HG02642 (cell line): ENCODE measurements around the gene IL31RA.

ENCODE experiments used
- ATAC-seq: cut with Tn5 transposase; IDR thresholded peaks from one replicate; pipeline ENCODE4 v1.9.1; 2021; ENCODE audit warnings: mild to moderate bottlenecking; ENCODE audit not compliant: unreplicated experiment, poor library complexity

The IL31RA gene

GRCh38 chr5:55899344-55899743 lies 48.2 kb downstream of the IL31RA start:
- no peak for ATAC-seq

GRCh38 chr5:55900068-55900467 lies 48.9 kb downstream of the IL31RA start:
- ATAC-seq, result peak; percentile 38

GRCh38 chr5:55900776-55901175 lies 49.6 kb downstream of the IL31RA start:
- ATAC-seq, result no peak

- ATAC-seq, result no peak
Observed at GRCh38 chr5:55902696-55903095, 51.5 kb downstream of the IL31RA start.

- peak; percentile 87 for ATAC-seq
Observed at GRCh38 chr5:55903121-55903701, 52.1 kb downstream of the IL31RA start.

GRCh38 chr5:55904152-55904551 lies 53.0 kb downstream of the IL31RA start:
- no peak for ATAC-seq

- ATAC-seq, result no peak
Observed at GRCh38 chr5:55905251-55905650, 54.1 kb downstream of the IL31RA start.

- ATAC-seq, result no peak
Observed at GRCh38 chr5:55907927-55908326, 56.8 kb downstream of the IL31RA start.

GRCh38 chr5:55908804-55909203 lies 57.6 kb downstream of the IL31RA start:
- no peak for ATAC-seq

GRCh38 chr5:55911784-55912653 lies 60.9 kb downstream of the IL31RA start:
- ATAC-seq, result no peak

- ATAC-seq, result peak; percentile 93
Observed at GRCh38 chr5:55913466-55914413, 62.6 kb downstream of the IL31RA start.

- ATAC-seq, result no peak
Observed at GRCh38 chr5:55914971-55915370, 63.8 kb downstream of the IL31RA start.

- no peak for ATAC-seq
Observed at GRCh38 chr5:55915783-55916182, 64.6 kb downstream of the IL31RA start.

GRCh38 chr5:55916986-55917385 lies 65.8 kb downstream of the IL31RA start:
- no peak for ATAC-seq

- ATAC-seq, result no peak
Observed at GRCh38 chr5:55917402-55918086, 66.4 kb downstream of the IL31RA start.

GRCh38 chr5:55918087-55919035 lies 67.2 kb downstream of the IL31RA start:
- no peak for ATAC-seq

GRCh38 chr5:55919625-55920024 lies 68.5 kb downstream of the IL31RA start:
- ATAC-seq, result no peak

- no peak for ATAC-seq
Observed at GRCh38 chr5:55920784-55921183, 69.6 kb downstream of the IL31RA start.

GRCh38 chr5:55921617-55922016 lies 70.5 kb downstream of the IL31RA start:
- ATAC-seq, result no peak
